ENCODE results near the gene UGT1A8. TPM values are rescaled to one million over a fixed set of nuclear protein-coding genes. Genes with fewer than 3 reads are reported as not detected.

The UGT1A8 gene
- total and polyA plus RNA-seq, 2 experiments from 2014 or later = 0.45 TPM; not detected in 1

GRCh38 chr2:233796254-233796653 lies 178.8 kb downstream of the UGT1A8 start:
- Histone ChIP-seq H3K36me3 (ENCODE audit: insufficient read depth) (no peaks in the 10 kb centered on the region), H3K4me3 (no peak overlapping the region), H3K79me2 (replicated peaks; ENCODE audit: insufficient read depth) (no peaks in the 10 kb centered on the region), H4K20me1 (replicated peaks; ENCODE audit: insufficient read depth) (no peaks in the 10 kb centered on the region), H3K27ac (ENCODE audit: low read depth) (no peak overlapping the region), H3K9me2 (ENCODE audit: insufficient read depth) (no peaks in the 10 kb centered on the region), H3K4me2 (no peak overlapping the region), H2AFZ (no peak overlapping the region), H3F3A (replicated peaks; ENCODE audit: low read depth) (no peaks in the 10 kb centered on the region), H3K27me3 (ENCODE audit: insufficient read depth) (no peaks in the 10 kb centered on the region), H3K4me1 (ENCODE audit: insufficient read depth) (no peaks in the 10 kb centered on the region)
- DNase-seq (ENCODE audit: low spot score) (no peak), ATAC-seq (no peak)
- no peak overlapping the region for H3K4me3 Mint-ChIP-seq
- no peak for TF ChIP-seq ZNF462 (CRISPR knock-in tag; IDR thresholded peaks at IDR 0.05)
- no peak for TF ChIP-seq NANOG (IDR thresholded peaks at IDR 0.05; ENCODE audit: borderline replicate concordance)
- TF ChIP-seq REST (IDR thresholded peaks at IDR 0.05; ENCODE audit: unreplicated experiment) = no peak
- no peak for TF ChIP-seq CTCF (conservative IDR thresholded peaks at IDR 0.05; ENCODE audit: low read depth in 2 of 2)
- no peak for TF ChIP-seq ZNF114 (CRISPR knock-in tag; IDR thresholded peaks at IDR 0.05)
- no peak for TF ChIP-seq EZH2phosphoT487 (IDR thresholded peaks at IDR 0.05; ENCODE audit: unreplicated experiment)
- TF ChIP-seq EZH2 (IDR thresholded peaks at IDR 0.05; ENCODE audit: low read depth, unreplicated experiment) = no peak
- TF ChIP-seq CREB1 (CRISPR knock-in tag; IDR thresholded peaks at IDR 0.05; ENCODE audit: low read depth) = no peak
- TF ChIP-seq STAT1 (IDR thresholded peaks at IDR 0.05; ENCODE audit: unreplicated experiment) = no peak
- TF ChIP-seq POLR2AphosphoS5 (IDR thresholded peaks at IDR 0.05; ENCODE audit: low read depth) = no peak
- no peak for TF ChIP-seq JUNB (IDR thresholded peaks at IDR 0.05; ENCODE audit: unreplicated experiment)
- TF ChIP-seq ETS1 (IDR thresholded peaks at IDR 0.05) = no peak
- no peak for TF ChIP-seq ZNF331 (CRISPR knock-in tag; IDR thresholded peaks at IDR 0.05; ENCODE audit: low read depth)
- H3K9me3 Mint-ChIP-seq = peaks cover 16% of the 10 kb centered on the region
- H3K36me3 Mint-ChIP-seq (ENCODE audit: low read depth) = no peaks in the 10 kb centered on the region; the same call in 1 of the 3 replicates
- no peak overlapping the region for H3K27ac Mint-ChIP-seq
- peaks cover 8% of the 10 kb centered on the region for H3K27me3 Mint-ChIP-seq (ENCODE audit: insufficient read depth, low read depth, poor library complexity)
- H3K4me1 Mint-ChIP-seq = no peaks in the 10 kb centered on the region; the same call in 2 of the 3 replicates
